ENCODE results near the gene MAPK12.

DNA sequence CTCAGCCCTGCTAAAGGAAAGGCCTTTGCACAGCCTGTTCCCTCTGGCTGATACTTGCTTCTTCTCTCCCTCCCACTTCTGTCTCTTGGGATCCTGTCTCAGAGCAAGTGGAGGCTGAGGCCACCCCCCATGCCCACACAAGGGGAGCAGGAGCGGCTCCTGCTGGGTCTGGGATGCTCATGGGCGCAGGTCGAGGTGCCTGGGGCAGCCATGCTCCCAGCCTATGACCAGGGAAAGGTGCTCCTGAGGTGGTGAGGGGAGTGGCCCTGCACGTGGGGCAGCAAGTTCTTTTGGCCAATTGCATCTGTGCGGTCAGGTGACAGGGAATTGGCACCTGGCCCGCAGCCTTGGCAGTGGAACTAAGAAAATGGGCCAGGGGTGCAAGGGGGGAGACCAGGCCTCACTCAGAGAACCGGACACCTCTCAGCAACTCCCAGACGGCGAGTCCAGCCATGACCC, 7.2 kb upstream of the MAPK12 start:
- TF ChIP-seq, protein P1, sequence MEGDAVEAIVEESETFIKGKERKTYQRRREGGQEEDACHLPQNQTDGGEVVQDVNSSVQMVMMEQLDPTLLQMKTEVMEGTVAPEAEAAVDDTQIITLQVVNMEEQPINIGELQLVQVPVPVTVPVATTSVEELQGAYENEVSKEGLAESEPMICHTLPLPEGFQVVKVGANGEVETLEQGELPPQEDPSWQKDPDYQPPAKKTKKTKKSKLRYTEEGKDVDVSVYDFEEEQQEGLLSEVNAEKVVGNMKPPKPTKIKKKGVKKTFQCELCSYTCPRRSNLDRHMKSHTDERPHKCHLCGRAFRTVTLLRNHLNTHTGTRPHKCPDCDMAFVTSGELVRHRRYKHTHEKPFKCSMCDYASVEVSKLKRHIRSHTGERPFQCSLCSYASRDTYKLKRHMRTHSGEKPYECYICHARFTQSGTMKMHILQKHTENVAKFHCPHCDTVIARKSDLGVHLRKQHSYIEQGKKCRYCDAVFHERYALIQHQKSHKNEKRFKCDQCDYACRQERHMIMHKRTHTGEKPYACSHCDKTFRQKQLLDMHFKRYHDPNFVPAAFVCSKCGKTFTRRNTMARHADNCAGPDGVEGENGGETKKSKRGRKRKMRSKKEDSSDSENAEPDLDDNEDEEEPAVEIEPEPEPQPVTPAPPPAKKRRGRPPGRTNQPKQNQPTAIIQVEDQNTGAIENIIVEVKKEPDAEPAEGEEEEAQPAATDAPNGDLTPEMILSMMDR (IDR thresholded peaks at IDR 0.05), result no peak
- no peak for TF ChIP-seq POLR2A (IDR thresholded peaks at IDR 0.05)
